ENCODE results near the gene CCNDBP1. TPM values are rescaled to one million over a fixed set of nuclear protein-coding genes. Genes with fewer than 3 reads are reported as not detected.
"Not testable (repeated sequence)": the region's sequence is repeated elsewhere in the genome, so short reads cannot be mapped to it uniquely, and the experiment has no call there.

The CCNDBP1 gene
- total and polyA plus RNA-seq, 4 donors = 29.8 to 73.4 (median 59.6) TPM

- Histone ChIP-seq H3K9ac (ENCODE audit: insufficient read depth in 1 of 2, low read length in 2 of 2) (no peak overlapping the region), H3K36me3 (ENCODE audit: control insufficient read depth in 4 of 4, insufficient read depth in 4 of 4, low read length in 4 of 4) (no peaks in the 10 kb centered on the region), H3K4me3 (no peak overlapping the region), H3K9me3 (ENCODE audit: control insufficient read depth in 4 of 4, insufficient read depth in 3 of 4, low read length in 3 of 4) (no peaks in the 10 kb centered on the region), H3K4me1 (ENCODE audit: control insufficient read depth in 5 of 5, insufficient read depth in 5 of 5, low read length in 5 of 5) (no peaks in the 10 kb centered on the region), H3K27me3 (ENCODE audit: control insufficient read depth in 3 of 3, insufficient read depth in 3 of 3, low read length in 2 of 3) (no peaks in the 10 kb centered on the region), H3K27ac (ENCODE audit: low read depth in 1 of 2, low read length in 1 of 2) (no peak overlapping the region)
- no peak for ATAC-seq (ENCODE audit: insufficient read depth, low FRiP score)
- no peak for DNase-seq
- TF ChIP-seq CTCF (IDR thresholded peaks at IDR 0.05; ENCODE audit: control extremely low read depth, extremely low read depth) = no peak
- WGBS, 2 donors = 75 to 77% methylated on average over 1 of the region's 1 CpG
Observed at GRCh38 chr15:43221422-43221821, 36.2 kb downstream of the CCNDBP1 start.

GRCh38 chr15:43225201-43225949, 40.2 kb downstream of the CCNDBP1 start:
- ATAC-seq (ENCODE audit: insufficient read depth, low FRiP score) (peak; percentile 69), DNase-seq (peak; percentile 26 to 69 (median 57))
- no peaks in the 10 kb centered on the region for H3K36me3 ChIP-seq (ENCODE audit: control insufficient read depth in 4 of 4, insufficient read depth in 4 of 4, low read length in 4 of 4)
- H3K9me3 ChIP-seq (ENCODE audit: control insufficient read depth in 4 of 4, insufficient read depth in 3 of 4, low read length in 3 of 4) = no peaks in the 10 kb centered on the region
- H3K4me1 ChIP-seq (ENCODE audit: control insufficient read depth in 5 of 5, insufficient read depth in 5 of 5, low read length in 5 of 5) = no peaks in the 10 kb centered on the region
- no peaks in the 10 kb centered on the region for H3K27me3 ChIP-seq (ENCODE audit: control insufficient read depth in 3 of 3, insufficient read depth in 3 of 3, low read length in 2 of 3)
- no peak overlapping the region for H3K27ac ChIP-seq (ENCODE audit: low read depth in 1 of 2, low read length in 1 of 2)
- TF ChIP-seq CTCF (IDR thresholded peaks at IDR 0.05; ENCODE audit: control extremely low read depth, extremely low read depth) = peak; percentile 42
- no peak overlapping the region for H3K9ac ChIP-seq (ENCODE audit: insufficient read depth in 1 of 2, low read length in 2 of 2)
- 44 to 50% methylated on average over 16 of the region's 16 CpGs for WGBS, 2 donors
- H3K4me3 ChIP-seq = no peak overlapping the region

GRCh38 chr15:43225950-43226255, 40.7 kb downstream of the CCNDBP1 start:
- DNase-seq = not testable (repeated sequence)

GRCh38 chr15:43226436-43227305, 41.5 kb downstream of the CCNDBP1 start:
- H3K9ac ChIP-seq (ENCODE audit: insufficient read depth in 1 of 2, low read length in 2 of 2) = no peak overlapping the region
- DNase-seq (no peak), ATAC-seq (ENCODE audit: insufficient read depth, low FRiP score) (no peak)
- no peak overlapping the region for H3K4me3 ChIP-seq
- no peaks in the 10 kb centered on the region for H3K27me3 ChIP-seq (ENCODE audit: control insufficient read depth in 3 of 3, insufficient read depth in 3 of 3, low read length in 2 of 3)
- H3K27ac ChIP-seq (ENCODE audit: low read depth in 1 of 2, low read length in 1 of 2) = no peak overlapping the region
- H3K4me1 ChIP-seq (ENCODE audit: control insufficient read depth in 5 of 5, insufficient read depth in 5 of 5, low read length in 5 of 5) = peaks cover 0 to 1% (median 0%) of the 10 kb centered on the region in 5 donors
- WGBS, 2 donors = 96 to 97% methylated on average over 57 of the region's 57 CpGs
- H3K36me3 ChIP-seq (ENCODE audit: control insufficient read depth in 4 of 4, insufficient read depth in 4 of 4, low read length in 4 of 4) = no peaks in the 10 kb centered on the region
- H3K9me3 ChIP-seq (ENCODE audit: control insufficient read depth in 4 of 4, insufficient read depth in 3 of 4, low read length in 3 of 4) = no peaks in the 10 kb centered on the region
- no peak for TF ChIP-seq CTCF (IDR thresholded peaks at IDR 0.05; ENCODE audit: control extremely low read depth, extremely low read depth)

More at GRCh38 chr15:43225950-43226255, 40.7 kb downstream of the CCNDBP1 start:
- H3K27me3 ChIP-seq (ENCODE audit: control insufficient read depth in 3 of 3, insufficient read depth in 3 of 3, low read length in 2 of 3); H3K36me3 ChIP-seq (ENCODE audit: control insufficient read depth in 4 of 4, insufficient read depth in 4 of 4, low read length in 4 of 4); H3K27ac ChIP-seq (ENCODE audit: low read depth in 1 of 2, low read length in 1 of 2); H3K4me3 ChIP-seq; ATAC-seq (ENCODE audit: insufficient read depth, low FRiP score); H3K9ac ChIP-seq (ENCODE audit: insufficient read depth in 1 of 2, low read length in 2 of 2); H3K4me1 ChIP-seq (ENCODE audit: control insufficient read depth in 5 of 5, insufficient read depth in 5 of 5, low read length in 5 of 5); H3K9me3 ChIP-seq (ENCODE audit: control insufficient read depth in 4 of 4, insufficient read depth in 3 of 4, low read length in 3 of 4): not testable (repeated sequence)
- WGBS, 2 donors = 76 to 87% methylated on average over 12 of the region's 12 CpGs
